Prostate gland (tissue), 2 donors: ENCODE results near the gene CR1. TPM values are rescaled to one million over a fixed set of nuclear protein-coding genes. Genes with fewer than 3 reads are reported as not detected.
A peak's percentile ranks its signal among the peaks of the same experiment; 100 is the strongest.
"Not testable (repeated sequence)": the region's sequence is repeated elsewhere in the genome, so short reads cannot be mapped to it uniquely, and the experiment has no call there.

ENCODE experiments used
- DNase-seq: peaks from one replicate; pipeline ENCODE4 v3.0.0-alpha.2; 2019; ENCODE audit warnings: low spot score
- H3K27ac ChIP-seq, 2 donors: fragments of 200-600 bp; sonication (generic); 2 replicates each; pipeline ENCODE4 v1.5.1; 2017 to 2019
- H3K27me3 ChIP-seq: fragments of 200-600 bp; sonication (generic); replicated peaks from 2 replicates; pipeline ENCODE4 v1.5.1; 2019; ENCODE audit not compliant: insufficient read depth
- H3K36me3 ChIP-seq, 2 donors: fragments of 200-600 bp; sonication (generic); 1 replicate in 1 of 2; 2 replicates in 1 of 2; pipeline versions ENCODE4 v1.5.1 to v1.8.1; 2017 to 2019
- H3K4me1 ChIP-seq: fragments of 200-600 bp; sonication (generic); replicated peaks from 2 replicates; pipeline ENCODE4 v1.5.1; 2019
- H3K4me3 ChIP-seq, 2 donors: fragments of 200-600 bp; sonication (generic); 2 replicates each; pipeline ENCODE4 v1.5.1; 2017 to 2019
- H3K9me3 ChIP-seq: fragments of 200-600 bp; sonication (generic); 2 replicates; pipeline ENCODE4 v1.5.1; 2017
- POLR2A ChIP-seq: fragments of 450-650 bp; IDR thresholded peaks from one replicate; pipeline ENCODE4 v1.6.1; 2016; ENCODE audit warnings: antibody characterized with exemption, mild to moderate bottlenecking
- POLR2AphosphoS5 ChIP-seq: sonication (generic); formaldehyde crosslinking; IDR thresholded peaks from one replicate; pipeline ENCODE4 v1.6.1; 2017; ENCODE audit warnings: antibody characterized with exemption
- WGBS: methylation state at CpG from one replicate; pipeline ENCODE4 v1.1.5; 2018; 5-methylcytosine and 5-hydroxymethylcytosine counted together
- intact Hi-C: fragments of 100-400 bp; cut with DNase I; formaldehyde crosslinking; loops from one replicate; pipeline ENCODE4 v1.14.2; 2022
- total RNA-seq, 2 donors: library from RNA; depleted of rRNA; stranded (reverse); fragments of >200 nt; gene quantifications; one replicate each; pipeline ENCODE4 v1.1.0, GENCODE V29; 2016
- TF ChIP-seq, protein P1 (sequence below), 4 experiments: fragments of 200-600 bp in 2 of 4; fragments of 450-650 bp in 2 of 4; sonication (generic) in 2 of 4; IDR thresholded peaks; 1 replicate in 3 of 4; 2 replicates in 1 of 4; pipeline ENCODE4 v1.5.1; 2016 to 2019; ENCODE audit warnings: antibody characterized with exemption in 4 of 4, mild to moderate bottlenecking in 2 of 4, moderate library complexity in 2 of 4

Gene CR1
- total RNA-seq, 2 donors from 2014 or later, result 0.14 to 3.8 TPM

DNA sequence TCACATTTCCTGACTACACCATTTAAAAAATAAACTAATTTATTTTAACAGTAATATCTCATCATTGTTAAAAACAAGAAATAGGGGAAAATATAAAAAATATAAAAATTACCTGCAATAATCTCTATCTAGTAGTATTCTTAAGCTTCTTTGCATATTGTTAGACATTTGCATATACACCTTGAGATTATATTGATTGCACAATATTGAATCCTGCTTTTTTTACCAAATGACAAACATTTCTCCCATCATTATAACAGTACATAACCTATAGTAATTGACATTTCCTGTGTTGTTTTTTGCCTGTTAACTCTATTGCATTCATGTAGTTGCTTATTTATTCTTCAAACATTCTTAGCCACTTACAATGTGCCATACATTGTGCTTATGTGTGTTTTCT is 137.3 kb downstream of the CR1 start:
- TF ChIP-seq POLR2A (no peak), POLR2AphosphoS5 (no peak)
- TF ChIP-seq, protein P1, sequence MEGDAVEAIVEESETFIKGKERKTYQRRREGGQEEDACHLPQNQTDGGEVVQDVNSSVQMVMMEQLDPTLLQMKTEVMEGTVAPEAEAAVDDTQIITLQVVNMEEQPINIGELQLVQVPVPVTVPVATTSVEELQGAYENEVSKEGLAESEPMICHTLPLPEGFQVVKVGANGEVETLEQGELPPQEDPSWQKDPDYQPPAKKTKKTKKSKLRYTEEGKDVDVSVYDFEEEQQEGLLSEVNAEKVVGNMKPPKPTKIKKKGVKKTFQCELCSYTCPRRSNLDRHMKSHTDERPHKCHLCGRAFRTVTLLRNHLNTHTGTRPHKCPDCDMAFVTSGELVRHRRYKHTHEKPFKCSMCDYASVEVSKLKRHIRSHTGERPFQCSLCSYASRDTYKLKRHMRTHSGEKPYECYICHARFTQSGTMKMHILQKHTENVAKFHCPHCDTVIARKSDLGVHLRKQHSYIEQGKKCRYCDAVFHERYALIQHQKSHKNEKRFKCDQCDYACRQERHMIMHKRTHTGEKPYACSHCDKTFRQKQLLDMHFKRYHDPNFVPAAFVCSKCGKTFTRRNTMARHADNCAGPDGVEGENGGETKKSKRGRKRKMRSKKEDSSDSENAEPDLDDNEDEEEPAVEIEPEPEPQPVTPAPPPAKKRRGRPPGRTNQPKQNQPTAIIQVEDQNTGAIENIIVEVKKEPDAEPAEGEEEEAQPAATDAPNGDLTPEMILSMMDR (IDR thresholded peaks at IDR 0.05), result no peak
- no peak for DNase-seq
- intact Hi-C loops, result no loop called here
- H3K4me3 ChIP-seq, result no peak overlapping the region
- H3K27ac ChIP-seq, result no peak overlapping the region
- H3K9me3 ChIP-seq, result no peaks in the 10 kb centered on the region
- no peaks in the 10 kb centered on the region for H3K27me3 ChIP-seq
- H3K36me3 ChIP-seq, result no peaks in the 10 kb centered on the region
- H3K4me1 ChIP-seq, result no peaks in the 10 kb centered on the region

GRCh38 chr1:207633699-207634289 is 137.8 kb downstream of the CR1 start:
- H3K27ac ChIP-seq, H3K27me3 ChIP-seq, H3K9me3 ChIP-seq, H3K4me3 ChIP-seq, intact Hi-C loops, DNase-seq, H3K4me1 ChIP-seq, H3K36me3 ChIP-seq: not testable (repeated sequence)
- 60% methylated on average over 12 of the region's 12 CpGs for WGBS

GRCh38 chr1:207634293-207634692 is 138.3 kb downstream of the CR1 start:
- intact Hi-C loops, H3K36me3 ChIP-seq, H3K4me3 ChIP-seq, H3K9me3 ChIP-seq, DNase-seq, H3K27ac ChIP-seq, H3K27me3 ChIP-seq, H3K4me1 ChIP-seq: not testable (repeated sequence)
- 82% methylated on average over 6 of the region's 6 CpGs for WGBS

- WGBS, result 66% methylated on average over 7 of the region's 7 CpGs
These were observed 139.7 kb downstream of the CR1 start for GRCh38 chr1:207635569-207636186.

DNA sequence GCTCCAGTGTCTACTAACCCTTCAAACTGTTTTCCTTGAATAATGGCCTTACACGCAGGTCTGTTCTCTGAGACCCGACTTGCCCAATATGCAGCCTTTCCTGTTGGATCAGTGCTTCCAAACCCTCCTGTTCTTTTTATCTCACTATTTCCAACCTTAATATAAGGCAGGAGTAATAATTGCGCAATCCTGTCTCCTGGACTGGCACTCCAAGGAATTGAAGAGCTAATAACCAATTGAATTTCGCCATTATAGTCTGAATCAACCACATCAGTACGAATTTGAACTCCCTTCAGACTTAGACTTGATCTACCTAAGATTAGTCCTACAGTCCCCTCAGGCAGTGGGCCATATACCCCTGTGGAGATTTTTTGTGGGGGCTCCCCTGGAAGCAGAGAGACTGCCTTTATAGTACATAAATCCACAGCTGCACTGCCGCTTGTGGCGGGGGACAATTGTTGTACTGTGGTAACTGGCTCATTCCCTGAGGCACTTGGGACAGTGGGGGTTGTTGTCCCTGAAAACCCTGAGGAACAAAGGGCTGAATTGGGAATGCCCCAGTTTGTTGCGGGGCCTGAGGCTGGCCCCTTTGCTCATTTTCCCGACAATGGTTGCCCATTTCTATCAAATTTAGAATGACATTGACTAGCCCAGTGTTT is 142.7 kb downstream of the CR1 start:
- intact Hi-C loops, H3K36me3 ChIP-seq: not testable (repeated sequence)
- WGBS, result 89% methylated on average over 9 of the region's 9 CpGs

More at GRCh38 chr1:207635569-207636186, 139.7 kb downstream of the CR1 start:
- H3K4me3 ChIP-seq, DNase-seq, H3K36me3 ChIP-seq, H3K27me3 ChIP-seq, H3K9me3 ChIP-seq, intact Hi-C loops, H3K27ac ChIP-seq, H3K4me1 ChIP-seq: not testable (repeated sequence)

DNA sequence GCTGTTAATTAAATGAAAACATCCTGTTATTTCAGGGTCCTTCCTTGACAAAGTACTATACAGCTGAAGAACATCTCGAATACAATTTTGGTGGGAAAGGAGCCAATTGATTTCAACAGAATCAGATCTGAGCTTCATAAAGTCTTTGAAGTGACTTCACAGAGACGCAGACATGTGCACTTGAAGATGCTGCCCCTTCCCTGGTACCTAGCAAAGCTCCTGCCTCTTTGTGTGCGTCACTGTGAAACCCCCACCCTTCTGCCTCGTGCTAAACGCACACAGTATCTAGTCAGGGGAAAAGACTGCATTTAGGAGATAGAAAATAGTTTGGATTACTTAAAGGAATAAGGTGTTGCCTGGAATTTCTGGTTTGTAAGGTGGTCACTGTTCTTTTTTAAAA is 143.4 kb downstream of the CR1 start:
- H3K9me3 ChIP-seq, intact Hi-C loops, DNase-seq, H3K4me1 ChIP-seq, H3K27me3 ChIP-seq, H3K4me3 ChIP-seq, H3K27ac ChIP-seq, H3K36me3 ChIP-seq: not testable (repeated sequence)
- 46% methylated on average over 5 of the region's 5 CpGs for WGBS

More for the DNA sequence above, 142.7 kb downstream of the CR1 start:
- not testable (repeated sequence) for DNase-seq, H3K4me3 ChIP-seq, H3K4me1 ChIP-seq, H3K9me3 ChIP-seq, H3K27ac ChIP-seq, H3K27me3 ChIP-seq

GRCh38 chr1:207644166-207644851 is 148.4 kb downstream of the CR1 start:
- DNase-seq, result no peak
- intact Hi-C loops, result loop anchor here (10.0 kb wide), 1 partner anchor 150 kb away; no protein-coding TSS in a partner anchor
- Histone ChIP-seq H3K27me3 (no peaks in the 10 kb centered on the region), H3K4me1 (no peaks in the 10 kb centered on the region), H3K27ac (no peak overlapping the region), H3K9me3 (no peaks in the 10 kb centered on the region), H3K36me3 (no peaks in the 10 kb centered on the region), H3K4me3 (peak overlapping the region; percentile 40 to 45)
- TF ChIP-seq, protein P1 (IDR thresholded peaks at IDR 0.05), result no peak
- TF ChIP-seq POLR2AphosphoS5, result no peak
- no peak for TF ChIP-seq POLR2A
- WGBS, result 20% methylated on average over 9 of the region's 9 CpGs
